Ramos (cell line): Measurements from ENCODE around the gene CHMP2A.
"Not testable (repeated sequence)": the region's sequence is repeated elsewhere in the genome, so short reads cannot be mapped to it uniquely, and the experiment has no call there.

Experiments used
- in situ Hi-C: fragments of 300-500 bp; cut with MboI; formaldehyde crosslinking; loops from one replicate; pipeline ENCODE4 v1.14.3; 2022; ENCODE audit warnings: low sequenced_read_pairs; ENCODE audit not compliant: unreplicated experiment

CHMP2A gene

DNA sequence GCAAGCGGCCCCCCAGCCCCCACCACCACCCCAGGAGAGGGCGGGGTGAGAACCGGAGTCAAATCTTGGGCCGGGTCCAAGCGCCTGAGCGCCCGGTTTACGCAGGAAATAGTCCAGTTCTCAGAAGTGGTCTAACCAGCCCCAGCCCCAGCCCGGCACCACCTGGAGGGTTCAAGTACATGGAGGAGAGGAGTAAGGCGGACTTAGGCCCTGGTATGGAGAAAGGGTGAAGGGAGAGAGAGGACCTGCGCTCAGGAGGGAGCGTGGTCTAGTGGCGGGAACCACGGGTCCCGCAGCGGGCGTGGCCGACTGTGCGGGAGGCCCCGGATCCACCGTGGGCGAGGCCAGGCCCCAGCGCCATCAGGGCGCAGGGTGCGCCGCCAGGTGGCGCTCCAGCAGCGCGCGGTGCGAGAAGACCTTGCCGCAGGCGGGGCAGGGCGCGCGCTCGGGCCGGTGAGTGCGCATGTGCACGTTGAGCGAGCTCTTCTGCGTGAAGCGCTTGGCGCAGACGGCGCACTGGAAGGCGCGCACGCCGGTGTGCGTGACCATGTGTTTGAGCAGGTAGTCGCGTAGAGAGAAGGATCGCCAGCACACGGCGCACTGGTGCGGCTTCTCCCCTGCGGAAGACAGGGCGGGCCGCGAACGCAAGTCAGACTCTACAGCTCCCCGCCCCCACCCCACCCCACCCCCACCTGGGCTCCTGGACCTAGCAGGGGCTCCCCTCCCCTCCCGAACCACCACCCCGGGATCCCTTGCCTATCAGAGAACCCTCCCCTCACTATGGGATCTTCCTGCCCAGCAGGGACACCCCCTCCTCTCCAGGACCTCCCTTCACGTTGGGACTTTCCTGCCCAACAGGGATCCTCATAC, 41.0 kb downstream of the CHMP2A start:
- in situ Hi-C loops, result no loop called here

DNA sequence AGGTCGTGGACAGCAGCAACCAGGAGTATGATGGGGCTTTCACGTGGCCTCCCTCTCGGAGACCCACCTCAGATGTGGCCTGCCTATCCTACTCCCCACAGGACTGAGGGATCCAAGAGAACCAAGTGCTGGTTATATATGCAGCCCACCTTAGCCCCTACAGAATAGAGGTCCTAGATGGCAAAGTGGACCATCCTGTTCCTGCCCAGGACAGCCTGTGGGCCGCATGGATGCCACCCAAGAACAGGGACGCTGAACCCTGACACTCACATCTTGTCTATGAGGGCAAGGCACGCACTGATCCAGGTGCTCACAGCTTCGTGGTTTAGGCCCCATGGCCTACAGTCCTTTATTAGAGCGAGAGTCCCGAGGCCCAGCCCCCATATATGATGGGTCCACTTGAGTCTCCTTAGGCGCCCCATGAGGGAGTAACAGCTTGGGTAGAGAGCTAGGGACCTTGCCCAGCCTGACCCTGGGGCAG, 41.7 kb downstream of the CHMP2A start:
- in situ Hi-C loops, result no loop called here

DNA sequence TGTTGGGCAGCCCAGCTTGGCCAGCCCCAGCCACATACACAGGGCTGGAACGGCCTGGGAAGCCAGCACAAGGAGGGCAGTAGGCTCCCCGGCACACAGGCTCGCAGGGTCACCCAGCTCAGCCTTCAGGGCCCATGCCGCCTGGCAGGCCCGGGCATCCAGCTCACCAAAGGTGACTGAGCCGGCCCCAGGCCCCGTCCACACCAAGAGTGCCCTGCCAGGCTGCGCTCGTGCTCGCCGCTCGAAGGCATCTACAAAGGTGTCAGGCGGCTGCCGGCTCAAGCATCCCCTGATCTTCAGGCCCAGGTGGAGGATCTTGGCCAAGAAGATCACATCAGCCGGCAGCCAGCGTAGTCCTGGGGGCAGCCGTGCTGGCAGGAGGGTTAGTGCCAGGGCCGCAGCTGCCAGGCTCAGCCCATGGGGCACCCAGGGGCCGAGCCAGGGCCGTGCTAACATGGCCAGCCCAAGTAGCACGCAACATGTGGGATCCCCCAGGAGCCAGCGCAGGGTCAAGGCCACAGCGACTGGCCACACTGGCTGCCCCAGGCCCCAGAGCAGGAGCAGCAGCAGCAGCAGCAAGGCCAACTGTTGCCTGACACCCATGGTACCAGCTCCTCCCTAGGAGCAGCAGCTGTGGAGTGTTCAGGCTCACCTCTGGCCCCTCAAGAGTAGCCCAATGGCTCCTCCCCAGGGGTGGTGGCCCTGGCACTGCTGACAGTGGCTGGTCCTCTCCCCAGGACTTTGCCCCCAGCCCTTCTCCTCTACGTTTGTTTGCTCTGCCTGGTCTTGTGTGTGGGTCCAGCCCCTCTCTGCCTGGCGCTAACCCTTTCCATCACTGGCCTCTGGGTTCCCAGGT, 43.3 kb downstream of the CHMP2A start, which contains the start of gene SLC27A5:
SLC27A5 (minus strand) TSS at position 640 of the 856 bp plus-strand sequence; CDS start at position 603, 37 bp downstream.
- in situ Hi-C loops, result no loop called here

DNA sequence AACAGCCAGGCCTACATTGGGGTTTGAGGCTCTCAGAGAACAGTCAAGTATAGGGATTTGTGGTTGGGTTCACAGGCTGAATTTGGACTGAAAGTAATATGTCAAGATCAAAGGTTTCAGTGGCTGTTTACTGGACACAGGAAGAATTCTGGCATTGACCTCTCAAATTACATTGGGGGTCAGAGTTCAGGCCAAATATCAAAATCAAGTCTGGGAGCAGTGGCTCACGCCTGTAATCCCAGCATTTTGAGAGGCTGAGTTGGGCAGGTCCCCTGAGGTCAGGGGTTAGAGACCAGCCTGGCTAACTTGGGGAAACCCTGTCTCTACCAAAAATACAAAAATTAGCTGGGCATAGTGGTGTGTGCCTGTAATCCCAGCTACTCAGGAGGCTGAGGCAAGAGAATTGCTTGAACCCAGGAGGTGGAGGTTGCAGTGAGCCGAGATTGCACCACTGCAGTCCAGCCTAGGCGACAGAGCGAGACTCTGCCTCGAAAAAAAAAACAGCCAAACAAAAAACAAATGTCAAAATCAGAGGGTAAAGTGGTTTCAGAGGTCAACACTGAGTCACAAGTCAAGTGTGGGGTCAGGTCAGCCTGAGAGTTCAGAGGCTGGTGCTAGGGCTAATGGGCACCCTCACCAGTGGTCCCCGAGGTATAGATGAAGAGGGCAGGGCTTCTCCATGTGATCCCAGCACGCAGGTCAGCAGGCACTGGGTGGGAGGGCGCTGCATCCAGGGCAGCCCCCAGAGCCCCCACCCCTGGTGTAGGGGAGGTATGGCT, 44.6 kb downstream of the CHMP2A start:
- in situ Hi-C loops, result no loop called here

DNA sequence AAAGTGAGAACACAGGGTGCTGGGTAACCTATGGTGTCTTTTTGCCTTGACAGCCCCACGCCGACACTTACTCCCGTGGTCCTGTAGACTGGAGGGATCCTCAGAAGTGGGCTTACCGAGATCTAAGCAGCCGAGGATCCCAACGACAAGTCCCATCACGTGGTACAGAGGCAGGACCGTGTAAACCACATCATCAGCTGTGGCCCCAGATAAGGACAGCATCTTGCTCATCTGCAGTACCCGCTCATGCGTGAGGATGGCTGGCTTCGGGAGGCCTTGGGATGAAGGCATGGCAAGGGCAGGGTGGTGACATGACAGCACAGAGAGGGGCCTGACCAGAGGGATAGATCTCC, 45.2 kb downstream of the CHMP2A start:
- in situ Hi-C loops, result no loop called here

DNA sequence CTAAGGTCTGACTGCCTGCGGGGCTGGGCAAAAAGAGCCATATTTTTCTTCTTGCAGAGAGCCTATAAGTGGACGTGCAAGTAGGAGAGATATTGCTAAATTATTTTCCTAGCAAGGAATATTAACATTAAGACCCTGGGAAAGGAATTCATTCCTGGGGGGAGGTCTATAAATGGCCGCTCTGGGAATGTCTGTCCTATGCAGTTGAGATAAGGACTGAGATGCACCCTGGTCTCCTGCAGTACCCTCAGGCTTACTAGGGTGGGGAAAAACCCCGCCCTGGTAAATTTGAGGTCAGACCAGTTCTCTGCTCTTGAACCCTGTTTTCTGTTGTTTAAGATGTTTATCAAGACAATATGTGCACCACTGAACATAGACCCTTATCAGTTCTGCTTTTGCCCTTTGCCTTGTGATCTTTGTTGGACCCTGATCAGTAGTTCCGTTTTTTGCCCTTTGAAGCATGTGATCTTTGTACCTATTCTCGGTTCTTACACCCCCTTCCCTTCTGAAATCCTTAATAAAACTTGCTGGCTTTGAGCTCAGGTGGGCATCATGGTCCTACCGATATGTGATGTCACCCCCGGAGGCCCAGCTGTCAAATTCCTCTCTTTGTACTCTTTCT, 47.2 kb downstream of the CHMP2A start:
- in situ Hi-C loops, result not testable (repeated sequence)
